HepG2 (cell line): ENCODE measurements around the gene TMEM167B. TPM values are rescaled to one million over a fixed set of nuclear protein-coding genes. Genes with fewer than 3 reads are reported as not detected.

Experiments
- ARID4A ChIP-seq: sonication (generic); formaldehyde crosslinking; IDR thresholded peaks from 2 replicates; pipeline ENCODE4 v1.5.0; 2020; ENCODE audit warnings: mild to moderate bottlenecking, missing genetic modification reagents, borderline replicate concordance
- DMTF1 ChIP-seq: sonication (generic); formaldehyde crosslinking; IDR thresholded peaks from 2 replicates; pipeline ENCODE4 v1.4.0; 2020; ENCODE audit warnings: mild to moderate bottlenecking, missing genetic modification reagents
- HIVEP1 ChIP-seq: sonication (generic); formaldehyde crosslinking; IDR thresholded peaks from 2 replicates; pipeline ENCODE4 v1.4.0; 2020; ENCODE audit warnings: mild to moderate bottlenecking, missing genetic modification reagents
- HNRNPK ChIP-seq: fragments of 200-400 bp; formaldehyde crosslinking; IDR thresholded peaks from 2 replicates; pipeline ENCODE4 v1.6.1; 2018; ENCODE audit warnings: low read length, low read depth, moderate library complexity, mild to moderate bottlenecking; ENCODE audit not compliant: poor library complexity, severe bottlenecking
- RXRA ChIP-seq: sonication (generic); formaldehyde crosslinking; IDR thresholded peaks from 2 replicates; pipeline ENCODE4 v1.5.1; 2020; ENCODE audit warnings: missing genetic modification reagents
- SOX6 ChIP-seq, 2 experiments: fragments of 450-650 bp in 1 of 2; sonication (generic) in 1 of 2; formaldehyde crosslinking in 1 of 2; IDR thresholded peaks; 2 replicates each; pipeline versions ENCODE4 v1.4.0 to v1.6.1; 2017 to 2020; ENCODE audit warnings: antibody characterized with exemption in 1 of 2, mild to moderate bottlenecking in 1 of 2, missing genetic modification reagents in 1 of 2
- TRAFD1 ChIP-seq: sonication (generic); formaldehyde crosslinking; IDR thresholded peaks from 2 replicates; pipeline ENCODE4 v1.5.1; 2020; ENCODE audit warnings: missing genetic modification reagents, mild to moderate bottlenecking, borderline replicate concordance
- ZNF318 ChIP-seq: sonication (generic); formaldehyde crosslinking; IDR thresholded peaks from 2 replicates; pipeline ENCODE4 v1.4.0; 2020; ENCODE audit warnings: mild to moderate bottlenecking, missing genetic modification reagents
- ZNF777 ChIP-seq: sonication (generic); formaldehyde crosslinking; IDR thresholded peaks from 2 replicates; pipeline ENCODE4 v1.4.0; 2020; ENCODE audit warnings: missing genetic modification reagents
- polyA plus RNA-seq, 8 experiments: library from polyadenylated mRNA; depleted of rRNA in 3 of 8; stranded (reverse) in 7 of 8; unstranded in 1 of 8; fragments of >200 nt; fragmentation: Illumina TruSeq in 4 of 8; extraction: Trizol in 4 of 8; gene quantifications; 2 replicates each; pipeline versions ENCODE4 v1.2.1 to v1.2.3, GENCODE V29; 2011 to 2016; ENCODE audit warnings: low read depth in 4 of 8, missing spikeins in 1 of 8, mixed read lengths in 1 of 8; ENCODE audit not compliant: insufficient read depth in 1 of 8
- total RNA-seq, 5 experiments: library from RNA; depleted of rRNA; stranded (reverse); fragments of >200 nt; fragmentation: Illumina TruSeq; extraction: Trizol; gene quantifications; 2 replicates each; pipeline ENCODE4 v1.2.3, GENCODE V29; 2016; ENCODE audit warnings: low read depth in 1 of 5

The TMEM167B gene
- total and polyA plus RNA-seq, 2 of the 13 experiments (the other 11 are each of a cell fraction or from before 2014, with no cell fraction given): 9.5 to 22.4 TPM

GRCh38 chr1:109075531-109076490 is 14.8 kb upstream of the TMEM167B start, which contains the start of gene TAF13 (continued):
- peak; percentile 98 for TF ChIP-seq ARID4A (CRISPR knock-in tag)
- TF ChIP-seq SOX6 (IDR thresholded peaks at IDR 0.05): no peak
- peak; percentile 42; the same call in 1 of the 2 replicates for TF ChIP-seq SOX6 (CRISPR knock-in tag; IDR thresholded peaks at IDR 0.05)
- TF ChIP-seq RXRA (CRISPR knock-in tag): peak; percentile 43; the same call in 1 of the 2 replicates
- no peak for TF ChIP-seq ZNF318 (CRISPR knock-in tag)
- TF ChIP-seq HIVEP1 (CRISPR knock-in tag): peak; percentile 68
- no peak for TF ChIP-seq HNRNPK
- no peak for TF ChIP-seq ZNF777
- no peak for TF ChIP-seq DMTF1 (CRISPR knock-in tag)
- TF ChIP-seq TRAFD1: no peak
